Esophagus muscularis mucosa (tissue), 4 donors: ENCODE results near the gene TLE5. TPM values are rescaled to one million over a fixed set of nuclear protein-coding genes. Genes with fewer than 3 reads are reported as not detected.

Source experiments
- DNase-seq: peaks from one replicate; pipeline ENCODE4 v3.0.0-alpha.2; 2017; ENCODE audit errors: extremely low spot score
- H3K27ac ChIP-seq, 4 donors: fragments of 200-600 bp; sonication (generic); replicated peaks in 1 of 4; 1 replicate in 3 of 4; 2 replicates in 1 of 4; pipeline ENCODE4 v1.5.1; 2016 to 2019; ENCODE audit warnings: mild to moderate bottlenecking in 1 of 4
- H3K27me3 ChIP-seq, 4 donors: fragments of 200-600 bp; sonication (generic); one replicate each; pipeline versions ENCODE4 v1.5.1 to v1.6.0; 2016 to 2019
- H3K36me3 ChIP-seq, 4 donors: fragments of 200-600 bp; sonication (generic); one replicate each; pipeline ENCODE4 v1.5.1; 2016 to 2019
- H3K4me1 ChIP-seq, 4 donors: fragments of 200-600 bp; sonication (generic); one replicate each; pipeline ENCODE4 v1.5.1; 2016 to 2019
- H3K4me3 ChIP-seq, 4 donors: fragments of 200-600 bp; sonication (generic); 1 replicate in 2 of 4; 2 replicates in 2 of 4; pipeline ENCODE4 v1.5.1; 2016 to 2019; ENCODE audit warnings: mild to moderate bottlenecking in 4 of 4, moderate library complexity in 1 of 4
- H3K9me3 ChIP-seq, 4 donors: fragments of 200-600 bp; sonication (generic); 1 replicate in 3 of 4; 2 replicates in 1 of 4; pipeline ENCODE4 v1.5.1; 2016 to 2019
- EP300 ChIP-seq: sonication (generic); formaldehyde crosslinking; IDR thresholded peaks from one replicate; pipeline ENCODE4 v1.6.1; 2017; ENCODE audit warnings: antibody characterized with exemption
- POLR2A ChIP-seq: fragments of 450-650 bp; IDR thresholded peaks from one replicate; pipeline ENCODE4 v1.6.1; 2017; ENCODE audit warnings: antibody characterized with exemption, moderate library complexity, mild to moderate bottlenecking, low read depth
- POLR2AphosphoS5 ChIP-seq, 2 donors: sonication (generic); formaldehyde crosslinking; IDR thresholded peaks; one replicate each; pipeline ENCODE4 v1.6.1; 2017; ENCODE audit warnings: antibody characterized with exemption in 2 of 2
- WGBS: methylation state at CpG from one replicate; pipeline ENCODE4 v1.1.5; 2018; 5-methylcytosine and 5-hydroxymethylcytosine counted together
- intact Hi-C: fragments of 100-400 bp; cut with DNase I; formaldehyde crosslinking; loops from one replicate; pipeline ENCODE4 v1.15.1; 2023
- total RNA-seq, 4 donors: library from RNA; depleted of rRNA; stranded (reverse); fragments of >200 nt; gene quantifications; one replicate each; pipeline versions ENCODE4 v1.1.0 to v1.2.1, GENCODE V29; 2016
- TF ChIP-seq, protein P1 (sequence below), 3 experiments: fragments of 200-600 bp in 2 of 3; fragments of 450-650 bp in 1 of 3; sonication (generic) in 2 of 3; IDR thresholded peaks; one replicate each; pipeline ENCODE4 v1.5.1; 2017 to 2019; ENCODE audit warnings: antibody characterized with exemption in 3 of 3, mild to moderate bottlenecking in 2 of 3, moderate library complexity in 1 of 3

TLE5 gene
- total RNA-seq, 4 donors from 2014 or later = 657 to 947 (median 804) TPM

DNA sequence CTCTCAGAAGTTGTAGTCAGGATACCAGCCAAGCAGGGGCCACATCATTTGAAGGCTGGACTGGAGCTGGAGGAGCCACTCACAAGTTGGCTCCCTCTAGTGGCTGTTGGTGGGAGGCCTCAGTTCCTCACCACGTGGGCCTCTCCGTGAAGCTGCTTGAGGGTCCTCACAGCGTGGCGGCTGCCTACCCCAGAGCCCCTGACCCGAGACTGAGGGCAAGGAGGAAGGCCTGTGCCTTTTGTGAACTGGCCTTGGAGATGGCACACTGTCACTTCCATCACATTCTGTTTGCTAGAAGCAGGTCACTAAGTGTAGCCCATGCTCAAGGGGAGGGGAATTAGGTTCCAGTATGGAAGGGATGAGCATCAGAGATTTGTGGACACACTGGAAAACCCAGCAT lies 46.5 kb upstream of the TLE5 start:
- WGBS = no CpG with 5 or more reads among the region's 5 CpGs
- H3K4me3 ChIP-seq = no peak overlapping the region
- no peaks in the 10 kb centered on the region for H3K9me3 ChIP-seq
- intact Hi-C loops = loop anchor here (5.0 kb wide), 2 partner anchors 36 to 146 kb away; no protein-coding TSS in a partner anchor
- no peak for TF ChIP-seq POLR2A
- TF ChIP-seq, protein P1, sequence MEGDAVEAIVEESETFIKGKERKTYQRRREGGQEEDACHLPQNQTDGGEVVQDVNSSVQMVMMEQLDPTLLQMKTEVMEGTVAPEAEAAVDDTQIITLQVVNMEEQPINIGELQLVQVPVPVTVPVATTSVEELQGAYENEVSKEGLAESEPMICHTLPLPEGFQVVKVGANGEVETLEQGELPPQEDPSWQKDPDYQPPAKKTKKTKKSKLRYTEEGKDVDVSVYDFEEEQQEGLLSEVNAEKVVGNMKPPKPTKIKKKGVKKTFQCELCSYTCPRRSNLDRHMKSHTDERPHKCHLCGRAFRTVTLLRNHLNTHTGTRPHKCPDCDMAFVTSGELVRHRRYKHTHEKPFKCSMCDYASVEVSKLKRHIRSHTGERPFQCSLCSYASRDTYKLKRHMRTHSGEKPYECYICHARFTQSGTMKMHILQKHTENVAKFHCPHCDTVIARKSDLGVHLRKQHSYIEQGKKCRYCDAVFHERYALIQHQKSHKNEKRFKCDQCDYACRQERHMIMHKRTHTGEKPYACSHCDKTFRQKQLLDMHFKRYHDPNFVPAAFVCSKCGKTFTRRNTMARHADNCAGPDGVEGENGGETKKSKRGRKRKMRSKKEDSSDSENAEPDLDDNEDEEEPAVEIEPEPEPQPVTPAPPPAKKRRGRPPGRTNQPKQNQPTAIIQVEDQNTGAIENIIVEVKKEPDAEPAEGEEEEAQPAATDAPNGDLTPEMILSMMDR (IDR thresholded peaks at IDR 0.05) = peak; percentile 72 to 91 (median 72)
- H3K36me3 ChIP-seq = peaks cover 8 to 35% (median 26%) of the 10 kb centered on the region in 4 donors
- H3K4me1 ChIP-seq = peaks cover 39 to 76% (median 58%) of the 10 kb centered on the region in 4 donors
- no peaks in the 10 kb centered on the region for H3K27me3 ChIP-seq
- DNase-seq = no peak
- H3K27ac ChIP-seq = peak overlapping the region in 2 of 4 donors; percentile 22 to 45

DNA sequence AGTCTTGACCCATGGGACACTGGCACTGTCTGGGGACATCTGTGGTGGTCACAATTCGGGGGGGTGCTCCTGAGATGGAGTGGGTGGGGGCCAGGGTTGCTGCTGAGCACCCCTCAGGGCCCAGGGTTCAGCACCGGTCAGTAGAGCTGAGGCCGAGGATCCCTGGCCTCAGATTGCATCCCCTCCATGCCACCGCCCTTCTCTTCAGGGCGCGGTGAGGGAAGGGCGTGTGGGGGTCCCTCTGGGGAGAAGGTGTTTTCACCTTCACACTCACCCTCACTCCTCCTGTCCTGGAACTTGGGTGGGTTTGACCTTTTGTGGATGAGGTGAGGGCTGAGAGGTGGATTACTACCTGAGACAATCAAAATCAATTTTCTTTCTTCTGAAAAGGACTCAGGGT lies 45.4 kb upstream of the TLE5 start:
- Histone ChIP-seq H3K4me1 (peaks cover 48 to 78% (median 69%) of the 10 kb centered on the region in 4 donors), H3K27ac (peak overlapping the region in 3 of 4 donors; percentile 21 to 45 (median 31)), H3K36me3 (peaks cover 0 to 24% (median 16%) of the 10 kb centered on the region in 4 donors), H3K4me3 (no peak overlapping the region), H3K9me3 (no peaks in the 10 kb centered on the region), H3K27me3 (no peaks in the 10 kb centered on the region)
- intact Hi-C loops = loop anchor here (5.0 kb wide), 2 partner anchors 35 to 145 kb away; no protein-coding TSS in a partner anchor
- WGBS = 86% methylated on average over 7 of the region's 7 CpGs
- TF ChIP-seq POLR2AphosphoS5 (IDR thresholded peaks at IDR 0.05) (no peak), EP300 (no peak), POLR2A (no peak)
- TF ChIP-seq, protein P1 (IDR thresholded peaks at IDR 0.05) = no peak
- DNase-seq = no peak

DNA sequence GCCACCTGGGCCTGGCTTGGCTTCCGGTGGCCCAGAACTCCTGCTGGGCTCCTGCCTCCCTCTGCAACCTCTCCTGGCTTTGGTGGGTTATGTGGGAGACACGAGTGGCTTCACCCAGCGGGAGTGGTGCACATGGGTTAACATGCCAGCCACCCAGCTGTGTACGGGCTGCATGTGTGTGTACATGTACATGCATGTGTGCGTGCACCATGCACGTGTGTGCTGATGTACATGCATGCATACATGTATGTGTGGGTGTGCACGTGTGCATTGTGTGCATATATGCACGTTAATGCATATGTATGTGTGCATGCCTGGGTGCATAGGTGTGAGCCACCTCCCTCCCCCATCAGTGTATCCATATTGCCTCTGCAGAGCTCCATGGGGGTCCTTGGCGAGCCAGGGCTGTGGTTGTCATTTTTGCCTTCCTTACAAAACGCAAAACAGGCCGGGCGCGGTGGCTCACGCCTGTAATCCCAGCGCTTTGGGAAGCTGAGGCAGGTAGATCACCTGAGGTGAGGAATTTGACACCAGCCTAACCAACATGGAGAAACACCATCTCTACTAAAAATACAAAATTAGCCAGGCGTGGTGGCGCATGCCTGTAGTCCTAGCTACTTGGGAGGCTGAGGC lies 44.3 kb upstream of the TLE5 start:
- no peak for TF ChIP-seq EP300
- TF ChIP-seq, protein P1 (IDR thresholded peaks at IDR 0.05) = no peak
- no peak for TF ChIP-seq POLR2A
- TF ChIP-seq POLR2AphosphoS5 (IDR thresholded peaks at IDR 0.05) = no peak
- Histone ChIP-seq H3K27ac (peak overlapping the region in 1 of 4 donors; percentile 19), H3K9me3 (no peaks in the 10 kb centered on the region), H3K4me3 (no peak overlapping the region), H3K27me3 (no peaks in the 10 kb centered on the region), H3K4me1 (peaks cover 58 to 81% (median 75%) of the 10 kb centered on the region in 4 donors), H3K36me3 (peaks cover 0 to 19% (median 11%) of the 10 kb centered on the region in 4 donors)
- 92% methylated on average over 14 of the region's 17 CpGs for WGBS
- intact Hi-C loops = loop anchor here (5.0 kb wide), 2 partner anchors 34 to 144 kb away; no protein-coding TSS in a partner anchor
- no peak for DNase-seq

DNA sequence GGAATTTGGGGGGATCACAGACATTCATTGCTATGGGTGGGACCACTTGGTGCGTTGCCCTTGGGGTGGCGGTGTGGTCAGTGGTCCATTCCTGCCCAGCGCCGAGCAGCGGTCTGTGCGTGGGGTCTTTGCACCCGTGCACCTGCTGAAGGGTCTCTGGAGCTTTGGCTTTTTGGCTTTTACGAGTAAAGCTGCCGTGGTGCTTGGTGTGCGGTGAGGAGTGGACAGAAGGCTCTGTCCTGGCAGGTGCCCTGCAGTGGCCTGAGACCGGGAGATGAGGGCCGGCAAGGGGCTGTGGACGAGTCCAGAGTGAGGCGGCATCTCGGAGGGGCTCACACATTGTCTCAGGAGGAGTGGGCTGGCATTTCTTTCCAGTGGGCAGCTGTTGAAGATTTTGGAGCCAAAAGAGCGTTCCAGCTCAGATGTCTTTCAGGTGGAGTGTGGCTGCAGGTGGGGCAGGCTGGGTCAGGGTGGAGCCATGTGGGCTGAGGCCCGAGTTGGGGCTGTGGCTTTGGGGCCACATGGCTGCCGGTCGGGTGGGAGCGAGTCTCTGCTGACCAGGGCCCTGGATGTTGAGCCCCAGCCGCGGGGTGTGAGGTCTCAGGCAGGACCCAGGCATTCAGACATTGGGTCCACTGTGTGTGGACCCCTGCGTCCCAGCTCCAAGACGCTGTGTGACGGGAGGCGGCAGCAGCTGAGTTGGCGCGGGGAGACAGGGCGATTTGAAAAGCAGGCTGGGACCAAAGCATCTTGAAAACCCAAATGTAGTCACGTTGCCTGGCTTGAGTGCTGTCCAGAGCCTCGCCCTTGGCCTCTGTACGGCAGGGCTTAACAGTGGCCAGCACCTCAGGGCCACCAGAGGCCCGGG lies 43.6 kb upstream of the TLE5 start:
- WGBS = 83% methylated on average over 15 of the region's 33 CpGs
- Histone ChIP-seq H3K27ac (peak overlapping the region in 2 of 4 donors; percentile 6 to 19), H3K4me3 (no peak overlapping the region), H3K9me3 (no peaks in the 10 kb centered on the region), H3K36me3 (peaks cover 0 to 12% (median 8%) of the 10 kb centered on the region in 4 donors), H3K27me3 (no peaks in the 10 kb centered on the region), H3K4me1 (peaks cover 66 to 89% (median 82%) of the 10 kb centered on the region in 4 donors)
- intact Hi-C loops = loop anchor here (5.0 kb wide), 2 partner anchors 34 to 144 kb away; no protein-coding TSS in a partner anchor
- no peak for TF ChIP-seq EP300
- TF ChIP-seq, protein P1 (IDR thresholded peaks at IDR 0.05) = no peak
- TF ChIP-seq POLR2A = no peak
- TF ChIP-seq POLR2AphosphoS5 (IDR thresholded peaks at IDR 0.05) = no peak
- DNase-seq = no peak
